ENCODE data around the gene CTDSP2.
"Not testable (repeated sequence)": the region's sequence is repeated elsewhere in the genome, so short reads cannot be mapped to it uniquely, and the experiment has no call there.

Gene CTDSP2

GRCh38 chr12:57846577-57847319 lies at the start of gene CTDSP2:
CTDSP2 (minus strand) TSS chr12:57846729; CDS start chr12:57846435, 294 bp downstream.
- peak; percentile 74 to 75 for DNase-seq (ENCODE audit: low read depth in 2 of 2, low spot score in 1 of 2)

- no peak for DNase-seq (ENCODE audit: low read depth in 2 of 2, low spot score in 1 of 2)
Measured at GRCh38 chr12:57896115-57896433, 49.5 kb upstream of the CTDSP2 start.

GRCh38 chr12:57895389-57896114 lies 49.0 kb upstream of the CTDSP2 start:
- DNase-seq (ENCODE audit: low read depth in 2 of 2, low spot score in 1 of 2): no peak

GRCh38 chr12:57894399-57895292 lies 48.1 kb upstream of the CTDSP2 start:
- no peak for DNase-seq (ENCODE audit: low read depth in 2 of 2, low spot score in 1 of 2)

- DNase-seq (ENCODE audit: low read depth in 2 of 2, low spot score in 1 of 2): no peak
Measured at GRCh38 chr12:57893431-57894353, 47.2 kb upstream of the CTDSP2 start.

- DNase-seq (ENCODE audit: low read depth in 2 of 2, low spot score in 1 of 2): no peak
Measured at GRCh38 chr12:57892232-57892972, 45.9 kb upstream of the CTDSP2 start.

GRCh38 chr12:57891542-57892228 lies 45.2 kb upstream of the CTDSP2 start:
- no peak for DNase-seq (ENCODE audit: low read depth in 2 of 2, low spot score in 1 of 2)

- DNase-seq (ENCODE audit: low read depth in 2 of 2, low spot score in 1 of 2): no peak
Measured at GRCh38 chr12:57890191-57891115, 43.9 kb upstream of the CTDSP2 start.

- no peak for DNase-seq (ENCODE audit: low read depth in 2 of 2, low spot score in 1 of 2)
Measured at GRCh38 chr12:57889500-57889989, 43.0 kb upstream of the CTDSP2 start.

GRCh38 chr12:57888409-57889157 lies 42.1 kb upstream of the CTDSP2 start:
- no peak for DNase-seq (ENCODE audit: low read depth in 2 of 2, low spot score in 1 of 2)

- DNase-seq (ENCODE audit: low read depth in 2 of 2, low spot score in 1 of 2): no peak
Measured at GRCh38 chr12:57887631-57888408, 41.3 kb upstream of the CTDSP2 start.

GRCh38 chr12:57886964-57887363 lies 40.4 kb upstream of the CTDSP2 start:
- not testable (repeated sequence) for DNase-seq (ENCODE audit: low read depth in 2 of 2, low spot score in 1 of 2)

- no peak for DNase-seq (ENCODE audit: low read depth in 2 of 2, low spot score in 1 of 2)
Measured at GRCh38 chr12:57886542-57886941, 40.0 kb upstream of the CTDSP2 start.

- no peak for DNase-seq (ENCODE audit: low read depth in 2 of 2, low spot score in 1 of 2)
Measured at GRCh38 chr12:57885207-57885606, 38.7 kb upstream of the CTDSP2 start.

GRCh38 chr12:57883700-57884099 lies 37.2 kb upstream of the CTDSP2 start:
- no peak for DNase-seq (ENCODE audit: low read depth in 2 of 2, low spot score in 1 of 2)

- no peak for DNase-seq (ENCODE audit: low read depth in 2 of 2, low spot score in 1 of 2)
Measured at GRCh38 chr12:57883057-57883456, 36.5 kb upstream of the CTDSP2 start.

- DNase-seq (ENCODE audit: low read depth in 2 of 2, low spot score in 1 of 2): no peak
Measured at GRCh38 chr12:57882575-57882974, 36.0 kb upstream of the CTDSP2 start.
